ENCODE results near the gene PLEKHG4B. TPM values are rescaled to one million over a fixed set of nuclear protein-coding genes. Genes with fewer than 3 reads are reported as not detected.
"Not testable (repeated sequence)": the region's sequence is repeated elsewhere in the genome, so short reads cannot be mapped to it uniquely, and the experiment has no call there.

The PLEKHG4B gene
- total and polyA plus RNA-seq, 2 donors from 2014 or later = 0.13 to 0.37 TPM

DNA sequence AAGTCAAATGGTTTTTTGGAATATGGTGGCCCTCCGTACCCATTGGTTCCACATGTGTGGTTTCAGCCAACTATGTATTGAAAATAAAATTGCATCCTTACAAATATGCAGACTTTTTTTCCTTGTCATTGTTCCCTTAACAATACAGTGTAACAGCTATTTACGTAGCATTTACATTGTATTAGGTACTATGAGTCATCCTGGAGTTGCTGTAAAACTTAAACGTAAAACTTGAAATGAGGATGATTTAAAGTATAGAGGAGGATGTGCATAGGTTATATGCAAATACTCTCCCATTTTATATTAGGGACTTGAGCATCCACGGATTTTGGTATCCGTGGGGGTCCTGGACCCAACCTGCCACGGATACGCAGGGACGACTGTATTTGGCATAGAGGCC is 142.5 kb downstream of the PLEKHG4B start:
- Histone ChIP-seq H3K36me3 (ENCODE audit: control insufficient read depth in 2 of 3, insufficient read depth in 3 of 3, low read length in 3 of 3) (peaks cover 4 to 34% (median 25%) of the 10 kb centered on the region in 3 donors), H3K27ac (ENCODE audit: low read depth in 2 of 2, low read length in 2 of 2) (no peak overlapping the region)
- FAIRE-seq = no peak

DNA sequence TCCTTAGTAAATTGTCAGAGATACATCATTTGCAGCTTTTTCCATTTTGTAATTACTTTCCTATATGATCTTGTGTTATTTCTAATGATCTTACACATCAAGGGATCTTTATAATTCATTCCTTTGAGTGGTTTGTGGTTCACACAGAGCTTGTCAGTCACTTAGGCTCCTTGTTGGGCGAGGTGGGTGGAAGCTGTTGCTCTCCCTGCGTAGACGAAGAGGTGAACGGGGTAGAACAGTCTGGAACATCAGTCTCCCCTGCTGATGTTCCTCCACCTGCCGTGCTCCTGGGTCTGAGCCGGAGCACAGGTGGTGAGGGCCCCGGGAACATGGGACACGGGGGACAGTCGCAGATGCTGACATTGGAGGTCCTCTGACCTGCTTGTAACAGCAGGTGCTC is 143.6 kb downstream of the PLEKHG4B start:
- DNase-seq; H3K9me3 ChIP-seq (ENCODE audit: control insufficient read depth in 2 of 3, insufficient read depth in 1 of 3, low read length in 3 of 3); H3K27ac ChIP-seq (ENCODE audit: low read depth in 2 of 2, low read length in 2 of 2); H3K4me1 ChIP-seq (ENCODE audit: control insufficient read depth in 2 of 3, insufficient read depth in 2 of 3, low read depth in 1 of 3, low read length in 3 of 3); H3K9ac ChIP-seq (ENCODE audit: low read length in 3 of 3); FAIRE-seq; H3K27me3 ChIP-seq (ENCODE audit: control insufficient read depth, insufficient read depth, low read length); intact Hi-C loops (cut with DNase I); H3K4me3 ChIP-seq (ENCODE audit: low read length in 3 of 3): not testable (repeated sequence)
- peaks cover 0 to 30% (median 23%) of the 10 kb centered on the region in 3 donors for H3K36me3 ChIP-seq (ENCODE audit: control insufficient read depth in 2 of 3, insufficient read depth in 3 of 3, low read length in 3 of 3)

More for the DNA sequence above, 142.5 kb downstream of the PLEKHG4B start:
- Histone ChIP-seq H3K27me3 (ENCODE audit: control insufficient read depth, insufficient read depth, low read length) (no peaks in the 10 kb centered on the region), H3K4me3 (ENCODE audit: low read length in 3 of 3) (no peak overlapping the region), H3K9me3 (ENCODE audit: control insufficient read depth in 2 of 3, insufficient read depth in 1 of 3, low read length in 3 of 3) (no peaks in the 10 kb centered on the region), H3K4me1 (ENCODE audit: control insufficient read depth in 2 of 3, insufficient read depth in 2 of 3, low read depth in 1 of 3, low read length in 3 of 3) (no peaks in the 10 kb centered on the region), H3K9ac (ENCODE audit: low read length in 3 of 3) (no peak overlapping the region)
- TF ChIP-seq, protein P1, sequence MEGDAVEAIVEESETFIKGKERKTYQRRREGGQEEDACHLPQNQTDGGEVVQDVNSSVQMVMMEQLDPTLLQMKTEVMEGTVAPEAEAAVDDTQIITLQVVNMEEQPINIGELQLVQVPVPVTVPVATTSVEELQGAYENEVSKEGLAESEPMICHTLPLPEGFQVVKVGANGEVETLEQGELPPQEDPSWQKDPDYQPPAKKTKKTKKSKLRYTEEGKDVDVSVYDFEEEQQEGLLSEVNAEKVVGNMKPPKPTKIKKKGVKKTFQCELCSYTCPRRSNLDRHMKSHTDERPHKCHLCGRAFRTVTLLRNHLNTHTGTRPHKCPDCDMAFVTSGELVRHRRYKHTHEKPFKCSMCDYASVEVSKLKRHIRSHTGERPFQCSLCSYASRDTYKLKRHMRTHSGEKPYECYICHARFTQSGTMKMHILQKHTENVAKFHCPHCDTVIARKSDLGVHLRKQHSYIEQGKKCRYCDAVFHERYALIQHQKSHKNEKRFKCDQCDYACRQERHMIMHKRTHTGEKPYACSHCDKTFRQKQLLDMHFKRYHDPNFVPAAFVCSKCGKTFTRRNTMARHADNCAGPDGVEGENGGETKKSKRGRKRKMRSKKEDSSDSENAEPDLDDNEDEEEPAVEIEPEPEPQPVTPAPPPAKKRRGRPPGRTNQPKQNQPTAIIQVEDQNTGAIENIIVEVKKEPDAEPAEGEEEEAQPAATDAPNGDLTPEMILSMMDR (IDR thresholded peaks at IDR 0.05; ENCODE audit: borderline replicate concordance, extremely low read depth, insufficient read depth) = no peak
- no peak for DNase-seq
- intact Hi-C loops (cut with DNase I) = no loop called here

DNA sequence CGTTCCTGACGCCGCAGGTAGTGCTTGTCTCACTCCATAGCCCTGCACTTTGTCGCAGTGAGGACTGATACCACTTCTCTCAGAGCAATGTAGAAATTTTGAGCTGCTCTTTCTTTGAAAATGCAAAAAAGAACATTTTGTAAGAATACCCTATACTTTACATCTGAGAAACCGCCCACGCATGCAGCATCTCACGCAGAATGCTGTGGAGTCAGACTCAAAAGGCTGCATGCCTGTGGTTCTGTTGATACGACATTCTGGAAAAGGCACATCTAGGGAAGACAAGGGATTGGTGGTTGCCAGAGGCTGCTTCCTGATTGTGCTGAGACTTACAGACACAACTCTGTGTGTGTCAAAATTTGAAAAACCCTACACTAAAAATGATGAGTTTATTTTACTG is 146.0 kb downstream of the PLEKHG4B start:
- not testable (repeated sequence) for H3K27ac ChIP-seq (ENCODE audit: low read depth in 2 of 2, low read length in 2 of 2); DNase-seq; FAIRE-seq

More for the DNA sequence above, 146.0 kb downstream of the PLEKHG4B start:
- intact Hi-C loops (cut with DNase I); H3K9me3 ChIP-seq (ENCODE audit: control insufficient read depth in 2 of 3, insufficient read depth in 1 of 3, low read length in 3 of 3); H3K4me3 ChIP-seq (ENCODE audit: low read length in 3 of 3); H3K27me3 ChIP-seq (ENCODE audit: control insufficient read depth, insufficient read depth, low read length); H3K9ac ChIP-seq (ENCODE audit: low read length in 3 of 3); H3K4me1 ChIP-seq (ENCODE audit: control insufficient read depth in 2 of 3, insufficient read depth in 2 of 3, low read depth in 1 of 3, low read length in 3 of 3): not testable (repeated sequence)
- H3K36me3 ChIP-seq (ENCODE audit: control insufficient read depth in 2 of 3, insufficient read depth in 3 of 3, low read length in 3 of 3) = peaks cover 3 to 41% (median 35%) of the 10 kb centered on the region in 3 donors

Other genes starting within 250 kb of the PLEKHG4B start
- not detected for gene LRRC14B, start 99.3 kb downstream of the PLEKHG4B start, total RNA-seq
- gene LRRC14B, start 99.3 kb downstream of the PLEKHG4B start, polyA plus RNA-seq (ENCODE audit: insufficient read depth, low read depth, low replicate concordance) = not detected
- gene CCDC127, start 126.0 kb downstream of the PLEKHG4B start, total RNA-seq = 5.9 TPM
- 3.2 TPM for gene CCDC127, start 126.0 kb downstream of the PLEKHG4B start, polyA plus RNA-seq (ENCODE audit: insufficient read depth, low read depth, low replicate concordance)
- 135 TPM for gene SDHA, start 126.2 kb downstream of the PLEKHG4B start, total RNA-seq
- 256 TPM for gene SDHA, start 126.2 kb downstream of the PLEKHG4B start, polyA plus RNA-seq (ENCODE audit: insufficient read depth, low read depth, low replicate concordance)
- 89.6 TPM for gene PDCD6, start 179.5 kb downstream of the PLEKHG4B start, total RNA-seq
- gene PDCD6, start 179.5 kb downstream of the PLEKHG4B start, polyA plus RNA-seq (ENCODE audit: insufficient read depth, low read depth, low replicate concordance) = 125 TPM
- gene AHRR, start 229.5 kb downstream of the PLEKHG4B start, total RNA-seq = 1.7 TPM
- gene AHRR, start 229.5 kb downstream of the PLEKHG4B start, polyA plus RNA-seq (ENCODE audit: insufficient read depth, low read depth, low replicate concordance) = 0.71 TPM